ENCODE measurements around the gene MACROH2A2. TPM values are rescaled to one million over a fixed set of nuclear protein-coding genes. Genes with fewer than 3 reads are reported as not detected.
A peak's percentile ranks its signal among the peaks of the same experiment; 100 is the strongest.
"Not testable (repeated sequence)": the region's sequence is repeated elsewhere in the genome, so short reads cannot be mapped to it uniquely, and the experiment has no call there.

Gene MACROH2A2
- 33.7 and 39.0 TPM in 2 replicates for total RNA-seq (2014; rRNA removed; shearing (Covaris generic))

- DNase-seq (ENCODE audit: low read depth) = peak; percentile 78
Measured at GRCh38 chr10:70052462-70053217, at the start of gene MACROH2A2. TSS of gene MACROH2A2 (plus strand) at chr10:70052846. CDS start at chr10:70075659, 22,813 bp downstream.

- DNase-seq (ENCODE audit: low read depth) = peak; percentile 40
Measured at GRCh38 chr10:70007116-70007820, 45.4 kb upstream of the MACROH2A2 start.

- DNase-seq (ENCODE audit: low read depth) = no peak
Measured at GRCh38 chr10:70031215-70031614, 21.4 kb upstream of the MACROH2A2 start.

- no peak for DNase-seq (ENCODE audit: low read depth)
Measured at GRCh38 chr10:70032667-70033289, 19.9 kb upstream of the MACROH2A2 start.

GRCh38 chr10:70034232-70034631 lies 18.4 kb upstream of the MACROH2A2 start:
- DNase-seq (ENCODE audit: low read depth) = no peak

GRCh38 chr10:70035531-70035930 lies 17.1 kb upstream of the MACROH2A2 start:
- no peak for DNase-seq (ENCODE audit: low read depth)

- no peak for DNase-seq (ENCODE audit: low read depth)
Measured at GRCh38 chr10:70038923-70039322, 13.7 kb upstream of the MACROH2A2 start.

- DNase-seq (ENCODE audit: low read depth) = no peak
Measured at GRCh38 chr10:70041016-70041415, 11.6 kb upstream of the MACROH2A2 start.

GRCh38 chr10:70041739-70042138 lies 10.9 kb upstream of the MACROH2A2 start:
- DNase-seq (ENCODE audit: low read depth) = not testable (repeated sequence)

- not testable (repeated sequence) for DNase-seq (ENCODE audit: low read depth)
Measured at GRCh38 chr10:70047066-70047465, 5.6 kb upstream of the MACROH2A2 start.

GRCh38 chr10:70048030-70048723 lies 4.5 kb upstream of the MACROH2A2 start:
- DNase-seq (ENCODE audit: low read depth) = no peak

GRCh38 chr10:70051848-70052247 lies 798 bp upstream of the MACROH2A2 start:
- DNase-seq (ENCODE audit: low read depth) = no peak

GRCh38 chr10:70053218-70053840 lies 683 bp downstream of the MACROH2A2 start:
- DNase-seq (ENCODE audit: low read depth) = peak; percentile 24

GRCh38 chr10:70053841-70054288 lies 1.2 kb downstream of the MACROH2A2 start:
- DNase-seq (ENCODE audit: low read depth) = peak; percentile 23

- DNase-seq (ENCODE audit: low read depth) = peak; percentile 29
Measured at GRCh38 chr10:70054902-70055301, 2.3 kb downstream of the MACROH2A2 start.

- DNase-seq (ENCODE audit: low read depth) = peak; percentile 23
Measured at GRCh38 chr10:70055550-70055949, 2.9 kb downstream of the MACROH2A2 start.

GRCh38 chr10:70057306-70057705 lies 4.7 kb downstream of the MACROH2A2 start:
- no peak for DNase-seq (ENCODE audit: low read depth)

- DNase-seq (ENCODE audit: low read depth) = no peak
Measured at GRCh38 chr10:70060389-70060788, 7.7 kb downstream of the MACROH2A2 start.

GRCh38 chr10:70063418-70064098 lies 10.9 kb downstream of the MACROH2A2 start:
- no peak for DNase-seq (ENCODE audit: low read depth)

- no peak for DNase-seq (ENCODE audit: low read depth)
Measured at GRCh38 chr10:70064486-70064885, 11.8 kb downstream of the MACROH2A2 start.

GRCh38 chr10:70066190-70066589 lies 13.5 kb downstream of the MACROH2A2 start:
- DNase-seq (ENCODE audit: low read depth) = no peak
